ENCODE data around the gene TAX1BP1.
A peak's percentile ranks its signal among the peaks of the same experiment; 100 is the strongest.

The TAX1BP1 gene

DNA sequence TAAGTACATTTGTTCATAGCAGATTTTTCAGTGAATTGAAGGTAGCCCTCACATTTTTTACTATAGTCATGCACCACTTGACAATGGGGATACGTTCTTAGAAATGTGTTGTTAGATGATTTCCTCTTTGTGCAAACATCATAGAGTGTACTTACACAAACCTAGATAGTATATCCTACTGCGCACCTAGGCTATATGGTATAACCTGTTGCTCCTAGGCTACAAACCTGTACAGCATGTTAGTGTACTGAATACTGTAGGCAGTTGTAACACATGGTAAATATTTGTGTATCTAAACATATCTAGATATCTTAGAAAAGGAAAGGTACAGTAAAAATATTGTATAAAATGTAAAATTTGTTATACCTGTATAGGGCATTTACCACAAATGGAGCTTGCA lies 41.2 kb downstream of the TAX1BP1 start:
- no peak for DNase-seq (ENCODE audit: low read depth in 2 of 2)

GRCh38 chr7:27782849-27783248 lies 42.9 kb downstream of the TAX1BP1 start:
- no peak for DNase-seq (ENCODE audit: low read depth in 2 of 2)

- no peak for DNase-seq (ENCODE audit: low read depth in 2 of 2)
Measured at GRCh38 chr7:27784399-27785053, 44.6 kb downstream of the TAX1BP1 start.

DNA sequence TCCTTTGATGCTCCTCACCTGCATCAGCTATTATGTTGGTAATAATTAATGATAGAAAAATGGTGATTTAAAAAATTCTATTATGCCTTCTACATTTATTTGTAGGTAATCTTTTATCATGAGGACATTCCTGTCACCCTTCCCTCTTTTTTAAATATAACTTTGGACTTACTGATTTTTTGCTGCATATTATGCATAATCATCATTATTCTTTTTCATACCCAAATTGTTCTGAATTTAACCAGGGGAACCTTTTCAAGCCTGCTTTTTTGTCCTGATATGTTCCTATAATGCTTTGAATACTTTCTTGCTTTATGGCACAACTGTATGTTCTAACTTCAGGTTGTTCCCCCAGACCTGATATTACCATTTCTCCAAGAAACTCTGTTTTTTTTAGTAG lies 48.5 kb downstream of the TAX1BP1 start:
- DNase-seq (ENCODE audit: low read depth in 2 of 2) = no peak

- DNase-seq (ENCODE audit: low read depth in 2 of 2) = no peak
Measured at GRCh38 chr7:27793780-27794179, 53.8 kb downstream of the TAX1BP1 start.

GRCh38 chr7:27795977-27796376 lies 56.0 kb downstream of the TAX1BP1 start:
- no peak for DNase-seq (ENCODE audit: low read depth in 2 of 2)

DNA sequence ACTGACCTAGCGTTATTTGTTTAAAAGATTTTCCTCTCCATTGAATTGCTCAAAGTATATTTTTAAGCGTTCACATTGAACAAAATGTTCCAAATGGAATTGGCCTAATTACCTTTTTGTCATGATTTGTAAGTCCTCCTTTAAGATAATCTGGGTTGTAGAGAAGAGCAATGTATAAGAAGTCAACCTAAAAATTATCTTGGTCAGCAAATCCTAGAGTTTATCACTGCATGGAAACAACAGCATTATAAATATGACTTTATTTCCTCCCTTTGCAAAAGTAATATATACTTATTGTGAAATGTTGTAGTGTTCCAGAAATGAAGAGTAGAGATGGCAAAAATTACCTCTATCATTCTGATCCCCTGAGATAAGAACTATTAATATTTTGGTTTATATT lies 59.2 kb downstream of the TAX1BP1 start:
- DNase-seq (ENCODE audit: low read depth in 2 of 2) = no peak

DNA sequence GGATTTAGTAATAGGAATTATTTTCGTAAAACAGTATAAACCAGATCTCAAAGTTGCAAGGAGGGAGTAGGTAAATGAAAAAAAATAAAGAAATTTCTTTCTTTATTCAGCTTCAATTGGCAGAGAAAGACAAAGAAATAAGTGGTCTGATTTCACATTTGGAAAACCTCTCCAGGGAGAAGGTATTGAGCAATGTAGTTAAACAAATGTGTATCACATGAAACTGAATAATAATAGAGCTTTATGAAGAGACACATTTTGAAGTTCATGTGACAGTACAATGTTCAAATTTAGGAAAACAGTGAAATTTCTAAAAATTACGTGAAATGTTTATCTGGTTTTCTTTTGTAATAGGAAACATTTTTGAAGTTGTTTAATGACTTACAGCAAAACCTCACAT lies 63.0 kb downstream of the TAX1BP1 start:
- DNase-seq (ENCODE audit: low read depth in 2 of 2) = no peak

DNA sequence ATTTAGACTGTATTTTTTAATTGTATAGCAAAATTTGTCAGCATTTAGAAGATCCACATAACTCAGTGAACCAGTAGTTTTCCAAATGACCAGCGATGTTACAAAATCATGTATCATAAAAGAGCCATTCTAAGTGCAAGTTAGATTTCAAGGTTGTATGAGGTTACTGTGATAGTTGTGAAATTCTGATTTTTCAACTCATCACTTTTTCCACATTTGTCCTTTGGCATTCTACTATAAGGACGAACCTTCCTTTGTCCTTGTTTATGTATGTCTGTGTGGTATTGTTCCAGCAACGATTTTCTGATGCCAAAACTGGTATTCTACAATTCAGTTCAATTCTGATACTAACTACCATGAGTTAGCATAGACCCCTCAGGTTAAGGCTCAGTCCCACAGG lies 64.2 kb downstream of the TAX1BP1 start:
- no peak for DNase-seq (ENCODE audit: low read depth in 2 of 2)

GRCh38 chr7:27808626-27809025 lies 68.7 kb downstream of the TAX1BP1 start:
- DNase-seq (ENCODE audit: low read depth in 2 of 2) = no peak

- no peak for DNase-seq (ENCODE audit: low read depth in 2 of 2)
Measured at GRCh38 chr7:27810186-27810585, 70.2 kb downstream of the TAX1BP1 start.

DNA sequence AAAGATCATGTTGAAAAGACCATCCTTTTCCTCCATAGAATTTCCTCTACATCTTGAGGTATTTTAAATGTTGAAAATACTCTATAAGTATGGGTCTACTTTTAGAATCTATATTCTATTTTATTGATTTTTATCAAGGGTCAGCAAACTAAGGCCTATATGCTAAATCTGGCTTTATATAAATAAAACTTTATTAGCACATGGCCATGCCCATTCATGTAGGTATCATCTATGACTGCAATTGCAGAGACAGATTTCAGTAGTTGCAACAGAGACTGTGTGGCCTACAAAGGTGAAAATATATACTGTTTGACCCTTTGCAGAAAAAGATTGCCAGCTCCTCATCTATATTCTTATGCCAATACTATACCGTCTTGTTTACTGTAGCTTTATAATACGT lies 72.7 kb downstream of the TAX1BP1 start:
- DNase-seq (ENCODE audit: low read depth in 2 of 2) = no peak

GRCh38 chr7:27822245-27822644 lies 82.3 kb downstream of the TAX1BP1 start:
- DNase-seq (ENCODE audit: low read depth in 2 of 2) = no peak

GRCh38 chr7:27825891-27826290 lies 85.9 kb downstream of the TAX1BP1 start:
- DNase-seq (ENCODE audit: low read depth in 2 of 2) = no peak

DNA sequence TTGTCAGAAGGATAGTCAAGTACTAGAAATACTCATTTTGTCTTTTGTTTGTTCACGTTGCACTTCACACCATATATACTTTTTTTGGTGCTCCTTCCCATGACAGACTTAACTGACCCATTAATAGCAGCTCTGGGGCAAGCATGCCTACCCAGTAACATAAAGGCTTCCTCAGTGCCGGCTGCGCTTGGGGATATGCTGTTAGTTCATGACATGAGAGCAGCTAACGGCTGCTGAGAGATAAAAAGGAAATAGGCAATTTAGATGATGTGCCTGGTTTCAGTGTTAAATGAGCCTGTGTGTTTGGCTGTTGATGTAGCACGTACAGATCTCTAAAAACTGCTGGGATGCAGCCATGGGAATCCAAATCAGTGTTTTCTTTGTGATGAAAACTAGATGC lies 86.4 kb downstream of the TAX1BP1 start:
- no peak for DNase-seq (ENCODE audit: low read depth in 2 of 2)

DNA sequence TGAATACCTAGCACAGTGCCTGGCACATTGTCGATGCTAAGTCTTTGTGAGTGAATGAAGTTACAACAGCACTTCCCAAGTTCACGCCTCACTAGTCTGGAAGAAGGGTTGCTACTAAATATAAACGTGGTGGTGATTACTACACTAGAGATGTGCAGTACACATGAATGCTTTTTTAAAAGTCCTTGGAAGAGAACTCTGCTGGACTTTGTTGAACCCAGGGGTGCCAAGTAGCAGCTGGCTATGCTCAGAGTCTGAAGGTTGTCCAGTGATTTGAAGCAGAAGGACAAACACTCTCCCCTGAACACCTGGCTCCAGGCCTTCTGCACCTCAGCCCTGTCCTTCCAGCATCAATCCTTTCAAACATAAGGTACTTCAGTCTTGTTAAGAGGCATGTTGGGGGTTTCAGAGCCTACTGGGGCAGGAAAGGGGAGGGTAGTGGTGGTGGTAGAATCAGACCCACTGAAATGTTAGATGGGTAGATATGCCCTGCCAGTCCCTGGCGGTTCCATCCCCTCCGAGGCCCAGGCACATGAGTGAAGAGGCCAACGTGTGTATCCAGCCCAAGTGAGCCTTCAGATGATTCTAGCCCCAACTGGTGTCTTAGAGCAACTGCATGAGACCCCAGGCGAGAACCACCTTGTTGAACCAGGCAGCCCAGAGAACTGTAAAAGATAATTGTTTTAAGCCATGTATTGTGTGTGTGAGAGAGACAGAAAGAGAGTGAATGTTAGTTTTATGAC lies 94.4 kb downstream of the TAX1BP1 start:
- no peak for DNase-seq (ENCODE audit: low read depth in 2 of 2)

DNA sequence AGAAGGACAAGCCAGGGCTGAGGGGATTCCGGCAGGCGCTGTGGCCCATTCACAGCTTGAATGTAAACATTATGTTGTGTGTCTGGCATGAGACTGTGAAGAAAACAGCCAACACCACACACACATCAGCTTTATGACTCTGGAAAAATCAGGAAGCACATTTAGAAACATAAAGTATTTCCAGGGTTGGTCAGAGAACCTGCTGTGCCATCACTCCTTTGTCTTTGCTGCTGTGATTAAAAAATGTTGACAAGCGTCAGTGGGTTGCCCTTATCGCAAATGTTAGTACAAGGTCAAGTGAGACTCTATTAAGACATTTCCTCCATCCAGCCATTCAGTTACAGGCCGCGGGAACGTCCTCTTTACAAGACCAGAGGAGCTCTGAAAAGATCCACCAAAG lies 95.4 kb downstream of the TAX1BP1 start:
- DNase-seq (ENCODE audit: low read depth in 2 of 2) = no peak

GRCh38 chr7:27836536-27836935 lies 96.6 kb downstream of the TAX1BP1 start:
- no peak for DNase-seq (ENCODE audit: low read depth in 2 of 2)

DNA sequence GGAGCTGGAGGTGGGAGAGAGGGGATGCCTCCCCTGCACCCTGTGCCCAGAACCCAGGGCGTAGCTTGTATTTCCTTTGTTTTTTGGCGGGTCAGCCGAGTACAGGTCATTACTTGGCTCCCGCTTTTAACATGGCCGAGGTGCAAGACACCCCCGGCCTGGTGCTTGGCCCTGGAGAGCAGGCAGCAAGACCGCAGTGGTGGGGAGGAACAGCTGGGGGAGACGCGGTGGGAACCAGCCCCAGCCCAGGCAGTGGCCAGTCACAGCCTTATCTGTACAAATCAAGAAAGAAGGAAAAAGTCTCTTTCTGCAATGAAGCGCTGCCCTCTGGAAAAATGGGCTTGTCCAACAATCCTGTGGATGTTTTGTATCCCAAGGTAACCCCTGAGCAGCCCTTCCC lies 99.1 kb downstream of the TAX1BP1 start:
- no peak for DNase-seq (ENCODE audit: low read depth in 2 of 2)

- DNase-seq (ENCODE audit: low read depth in 2 of 2) = peak in 1 of 2 donors; percentile 28
Measured at GRCh38 chr7:27840313-27840712, 100.4 kb downstream of the TAX1BP1 start.

GRCh38 chr7:27840760-27841364 lies 100.9 kb downstream of the TAX1BP1 start:
- DNase-seq (ENCODE audit: low read depth in 2 of 2) = no peak

GRCh38 chr7:27842094-27842692 lies 102.2 kb downstream of the TAX1BP1 start:
- no peak for DNase-seq (ENCODE audit: low read depth in 2 of 2)

DNA sequence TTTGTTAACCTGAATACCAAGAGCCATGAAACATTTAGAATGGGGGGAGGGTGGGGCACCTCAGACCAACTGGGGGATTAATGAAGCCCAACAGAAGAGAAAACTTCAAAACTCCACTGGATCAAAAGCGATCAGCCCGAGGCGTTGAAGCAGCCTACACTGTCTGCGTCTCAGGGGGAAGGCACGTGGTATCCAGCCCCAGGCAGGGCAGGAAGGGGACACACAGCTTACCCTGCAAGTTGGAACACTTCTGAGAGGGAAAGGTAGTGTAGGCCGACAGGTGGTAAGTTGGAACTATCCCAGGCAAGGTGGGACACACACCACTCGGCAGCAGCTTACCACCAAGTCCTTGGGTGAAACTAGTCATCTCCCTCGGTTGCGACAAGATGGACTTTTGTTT lies 102.9 kb downstream of the TAX1BP1 start:
- DNase-seq (ENCODE audit: low read depth in 2 of 2) = no peak

All from activated CD8-positive, alpha-beta memory T cell treated with anti-CD3 and anti-CD28 coated beads for 4 hours (primary cell).